ENCODE data around the gene RS1.

RS1 gene

GRCh38 chrX:18619288-18619687 lies 52.6 kb downstream of the RS1 start:
- Histone ChIP-seq H3K4me3 (ENCODE audit: low read length) (no peak overlapping the region), H3K4me1 (ENCODE audit: low read length) (no peaks in the 10 kb centered on the region), H2AFZ (ENCODE audit: low read depth, low read length) (no peak overlapping the region), H3K79me2 (ENCODE audit: low read length) (no peaks in the 10 kb centered on the region), H3K36me3 (replicated peaks; ENCODE audit: low read depth, low read length) (no peaks in the 10 kb centered on the region), H3K27me3 (ENCODE audit: low read depth, low read length) (no peaks in the 10 kb centered on the region), H3K9ac (ENCODE audit: low read length) (no peak overlapping the region), H4K20me1 (ENCODE audit: insufficient read depth, low read length) (no peaks in the 10 kb centered on the region), H3K27ac (ENCODE audit: low read length) (no peak overlapping the region), H3K9me3 (ENCODE audit: insufficient read depth, low read length) (no peaks in the 10 kb centered on the region), H3K4me2 (ENCODE audit: low read length) (no peak overlapping the region)
- TF ChIP-seq CTCF (IDR thresholded peaks at IDR 0.05; ENCODE audit: low read depth, low read length) (no peak), EZH2phosphoT487 (IDR thresholded peaks at IDR 0.05; ENCODE audit: low read depth) (no peak)

- no peaks in the 10 kb centered on the region for H3K9me3 ChIP-seq (ENCODE audit: insufficient read depth, low read length)
- no peak overlapping the region for H3K9ac ChIP-seq (ENCODE audit: low read length)
- H3K27ac ChIP-seq (ENCODE audit: low read length) = no peak overlapping the region
- no peaks in the 10 kb centered on the region for H4K20me1 ChIP-seq (ENCODE audit: insufficient read depth, low read length)
- no peak overlapping the region for H3K4me2 ChIP-seq (ENCODE audit: low read length)
- no peaks in the 10 kb centered on the region for H3K79me2 ChIP-seq (ENCODE audit: low read length)
- H3K36me3 ChIP-seq (replicated peaks; ENCODE audit: low read depth, low read length) = no peaks in the 10 kb centered on the region
- no peaks in the 10 kb centered on the region for H3K4me1 ChIP-seq (ENCODE audit: low read length)
- no peak overlapping the region for H2AFZ ChIP-seq (ENCODE audit: low read depth, low read length)
- no peak overlapping the region for H3K4me3 ChIP-seq (ENCODE audit: low read length)
- TF ChIP-seq EZH2phosphoT487 (IDR thresholded peaks at IDR 0.05; ENCODE audit: low read depth) (no peak), CTCF (IDR thresholded peaks at IDR 0.05; ENCODE audit: low read depth, low read length) (no peak)
- H3K27me3 ChIP-seq (ENCODE audit: low read depth, low read length) = no peaks in the 10 kb centered on the region
These were observed 54.5 kb downstream of the RS1 start for GRCh38 chrX:18617407-18617750.

GRCh38 chrX:18616688-18617406 lies 55.1 kb downstream of the RS1 start:
- no peak for TF ChIP-seq CTCF (IDR thresholded peaks at IDR 0.05; ENCODE audit: low read depth, low read length)
- TF ChIP-seq EZH2phosphoT487 (IDR thresholded peaks at IDR 0.05; ENCODE audit: low read depth) = no peak
- no peak overlapping the region for H3K27ac ChIP-seq (ENCODE audit: low read length)
- no peaks in the 10 kb centered on the region for H3K27me3 ChIP-seq (ENCODE audit: low read depth, low read length)
- H3K4me2 ChIP-seq (ENCODE audit: low read length) = no peak overlapping the region
- H3K9ac ChIP-seq (ENCODE audit: low read length) = no peak overlapping the region
- no peaks in the 10 kb centered on the region for H3K4me1 ChIP-seq (ENCODE audit: low read length)
- no peaks in the 10 kb centered on the region for H3K9me3 ChIP-seq (ENCODE audit: insufficient read depth, low read length)
- no peaks in the 10 kb centered on the region for H3K79me2 ChIP-seq (ENCODE audit: low read length)
- no peaks in the 10 kb centered on the region for H3K36me3 ChIP-seq (replicated peaks; ENCODE audit: low read depth, low read length)
- H3K4me3 ChIP-seq (ENCODE audit: low read length) = no peak overlapping the region
- no peaks in the 10 kb centered on the region for H4K20me1 ChIP-seq (ENCODE audit: insufficient read depth, low read length)
- H2AFZ ChIP-seq (ENCODE audit: low read depth, low read length) = no peak overlapping the region

- Histone ChIP-seq H3K4me3 (ENCODE audit: low read length) (no peak overlapping the region), H3K4me2 (ENCODE audit: low read length) (no peak overlapping the region), H3K79me2 (ENCODE audit: low read length) (no peaks in the 10 kb centered on the region), H3K36me3 (replicated peaks; ENCODE audit: low read depth, low read length) (no peaks in the 10 kb centered on the region), H4K20me1 (ENCODE audit: insufficient read depth, low read length) (no peaks in the 10 kb centered on the region), H3K4me1 (ENCODE audit: low read length) (no peaks in the 10 kb centered on the region), H3K27ac (ENCODE audit: low read length) (no peak overlapping the region), H2AFZ (ENCODE audit: low read depth, low read length) (no peak overlapping the region), H3K9ac (ENCODE audit: low read length) (no peak overlapping the region), H3K9me3 (ENCODE audit: insufficient read depth, low read length) (no peaks in the 10 kb centered on the region), H3K27me3 (ENCODE audit: low read depth, low read length) (no peaks in the 10 kb centered on the region)
- TF ChIP-seq CTCF (IDR thresholded peaks at IDR 0.05; ENCODE audit: low read depth, low read length) = no peak
- TF ChIP-seq EZH2phosphoT487 (IDR thresholded peaks at IDR 0.05; ENCODE audit: low read depth) = no peak
These were observed 57.8 kb downstream of the RS1 start for GRCh38 chrX:18613930-18614639.
